Activated naive CD8-positive, alpha-beta T cell treated with anti-CD3 and anti-CD28 coated beads, Interleukin-2, amount 10 ng/mL, durations not matched to agents 7 days and 5 days (primary cell): Measurements from ENCODE around the gene CEP112. TPM values are rescaled to one million over a fixed set of nuclear protein-coding genes. Genes with fewer than 3 reads are reported as not detected.

Experiments used
- ATAC-seq: fragments of 150-1000 bp; cut with Tn5 transposase; one replicate; pipeline ENCODE4 v1.10.0; 2021; ENCODE audit warnings: low read depth, moderate library complexity
- POLR2A ChIA-PET: fragments of 350-600 bp; sonication (Branson Sonifier 250); formaldehyde crosslinking; loops from one replicate; lab custom pipeline; 2021; ENCODE audit warnings: antibody characterized with exemption; lab: Charles Lee
- DNase-seq: peaks from one replicate; pipeline ENCODE4 v3.0.0; 2021
- H3K27ac Mint-ChIP-seq: one replicate; pipeline ENCODE4 v1.8.0; 2022; ENCODE audit warnings: mild to moderate bottlenecking, mixed read lengths
- H3K27me3 Mint-ChIP-seq: one replicate; pipeline ENCODE4 v1.8.0; 2022; ENCODE audit warnings: mild to moderate bottlenecking, moderate library complexity, mixed read lengths
- H3K36me3 Mint-ChIP-seq: one replicate; pipeline ENCODE4 v1.8.0; 2021; ENCODE audit warnings: mild to moderate bottlenecking, mixed read lengths
- H3K4me1 Mint-ChIP-seq: one replicate; pipeline ENCODE4 v1.8.0; 2021; ENCODE audit warnings: mixed read lengths
- H3K4me3 Mint-ChIP-seq: one replicate; pipeline ENCODE4 v1.8.0; 2022; ENCODE audit warnings: mild to moderate bottlenecking, moderate library complexity, mixed read lengths
- H3K9me3 Mint-ChIP-seq: one replicate; pipeline ENCODE4 v1.8.0; 2021; ENCODE audit warnings: mixed read lengths
- total RNA-seq, 2 experiments: library from RNA; stranded (reverse); gene quantifications; one replicate each; pipeline ENCODE4 v1.2.3, GENCODE V29; 2021

CEP112 gene
- total RNA-seq, 2 experiments from 2014 or later, result 2.1 to 3.8 TPM

GRCh38 chr17:66190738-66191592 lies 968 bp downstream of the CEP112 start:
- ATAC-seq (no peak), DNase-seq (no peak)
- Mint-ChIP-seq H3K4me3 (peak overlapping the region; percentile 86), H3K4me1 (peaks cover 12% of the 10 kb centered on the region), H3K9me3 (no peaks in the 10 kb centered on the region), H3K27me3 (peaks cover 4% of the 10 kb centered on the region), H3K36me3 (peaks cover 2% of the 10 kb centered on the region), H3K27ac (no peak overlapping the region)
- POLR2A ChIA-PET, result no interaction called here

DNA sequence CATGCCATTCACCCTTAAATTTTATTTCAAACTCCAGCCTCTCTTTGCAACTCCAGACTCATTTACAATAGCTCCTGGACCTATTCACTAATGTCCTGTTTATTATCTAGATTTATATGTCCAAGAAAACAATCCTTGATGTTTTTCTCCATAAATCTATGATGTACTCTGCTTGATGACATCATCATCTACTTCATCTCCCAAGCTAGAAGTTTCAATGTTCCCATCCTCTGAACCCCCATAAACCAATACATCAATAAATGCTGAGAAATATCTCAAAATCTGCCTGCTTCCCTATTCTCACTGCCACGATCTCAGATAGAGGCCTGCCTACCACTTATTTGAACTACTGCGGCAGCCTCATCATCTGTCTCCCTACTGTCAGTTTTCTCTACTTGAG lies 4.2 kb downstream of the CEP112 start:
- Mint-ChIP-seq H3K36me3 (peaks cover 2% of the 10 kb centered on the region), H3K9me3 (no peaks in the 10 kb centered on the region), H3K27ac (no peak overlapping the region), H3K4me1 (peaks cover 12% of the 10 kb centered on the region), H3K4me3 (no peak overlapping the region), H3K27me3 (peaks cover 4% of the 10 kb centered on the region)
- no peak for DNase-seq
- ATAC-seq, result no peak
- POLR2A ChIA-PET, result no interaction called here

DNA sequence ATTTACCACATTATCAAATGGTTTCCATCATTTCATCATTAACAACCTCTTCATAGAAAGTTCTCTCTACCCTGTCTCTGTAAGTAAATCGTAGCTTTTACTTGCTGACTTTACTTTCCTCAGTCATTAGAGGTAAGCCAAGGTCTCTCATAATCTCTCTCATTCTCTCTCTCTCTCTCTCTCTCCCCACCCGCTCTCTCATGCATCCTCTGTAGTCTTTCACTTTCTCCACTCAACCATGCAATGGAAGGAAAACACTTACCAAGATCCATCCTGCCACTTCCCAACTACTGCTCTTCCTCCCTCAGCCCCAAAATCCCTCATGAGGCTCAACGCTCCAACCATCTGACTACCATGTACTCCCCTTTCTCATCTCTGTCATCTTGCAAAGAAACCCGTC lies 6.1 kb downstream of the CEP112 start:
- H3K27ac Mint-ChIP-seq, result no peak overlapping the region

DNA sequence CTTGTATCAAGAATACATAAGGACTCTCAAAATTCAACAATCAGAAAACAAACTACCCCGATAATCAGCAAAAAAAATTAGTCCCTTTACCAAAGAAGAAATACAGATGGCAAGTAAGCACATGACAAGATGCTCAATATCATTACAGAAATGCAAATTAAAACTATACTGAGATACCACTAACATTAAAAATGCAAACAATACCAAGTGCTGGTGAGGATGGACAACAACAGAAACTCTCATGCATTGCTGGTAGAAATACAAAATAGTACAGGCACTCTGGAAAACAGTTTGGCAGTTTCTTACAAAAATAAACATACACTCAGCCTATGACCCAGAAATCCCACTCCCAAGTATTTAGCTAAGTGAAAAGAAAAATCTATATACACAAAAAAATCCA lies 7.5 kb downstream of the CEP112 start:
- H3K36me3 Mint-ChIP-seq, result no peaks in the 10 kb centered on the region
- H3K9me3 Mint-ChIP-seq, result no peaks in the 10 kb centered on the region
- POLR2A ChIA-PET, result no interaction called here
- H3K4me3 Mint-ChIP-seq, result no peak overlapping the region
- no peaks in the 10 kb centered on the region for H3K4me1 Mint-ChIP-seq
- ATAC-seq (no peak), DNase-seq (no peak)
- no peak overlapping the region for H3K27ac Mint-ChIP-seq
- no peaks in the 10 kb centered on the region for H3K27me3 Mint-ChIP-seq

More for the DNA sequence above, 6.1 kb downstream of the CEP112 start:
- Mint-ChIP-seq H3K4me1 (peaks cover 3% of the 10 kb centered on the region), H3K9me3 (no peaks in the 10 kb centered on the region), H3K4me3 (no peak overlapping the region), H3K36me3 (no peaks in the 10 kb centered on the region), H3K27me3 (peaks cover 2% of the 10 kb centered on the region)
- no peak for DNase-seq
- no peak for ATAC-seq
- POLR2A ChIA-PET, result no interaction called here

DNA sequence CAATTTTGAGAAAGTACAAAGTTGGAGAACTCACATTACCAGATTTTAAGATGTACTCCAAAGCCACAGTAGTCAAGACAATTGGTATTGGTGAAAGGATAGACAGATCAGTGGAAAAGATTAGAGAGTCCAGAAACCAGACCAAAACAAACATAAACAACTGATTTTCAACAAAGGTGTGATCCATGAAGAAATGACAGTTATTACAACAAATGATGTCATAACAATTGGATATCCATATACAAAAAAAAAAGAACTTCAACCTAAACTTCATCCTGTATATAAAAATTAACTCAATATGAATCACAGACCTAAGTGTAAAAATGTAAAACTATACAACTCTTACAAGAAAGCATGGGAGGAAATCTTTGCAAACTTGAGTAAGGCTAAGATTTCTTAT lies 8.4 kb downstream of the CEP112 start:
- H3K27ac Mint-ChIP-seq, result no peak overlapping the region

DNA sequence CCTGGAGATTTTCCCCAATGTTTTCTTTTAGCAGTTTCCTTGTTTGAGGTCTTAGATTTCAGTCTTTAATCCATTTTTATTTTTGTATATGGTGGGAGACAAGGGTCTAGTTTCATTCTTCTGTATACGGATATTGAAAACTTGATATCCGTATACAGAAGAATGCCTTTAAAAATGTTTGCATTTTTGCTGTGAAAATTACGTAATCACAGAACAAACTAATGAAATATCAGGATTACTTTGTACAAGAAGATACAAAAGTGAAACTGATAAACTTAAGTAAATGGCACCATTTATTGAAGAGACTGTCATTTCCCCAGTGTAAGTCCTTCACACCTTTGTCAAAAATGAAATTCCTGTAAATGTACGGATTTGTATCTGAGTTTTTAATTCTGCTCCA lies 13.3 kb downstream of the CEP112 start:
- H3K9me3 Mint-ChIP-seq, result no peaks in the 10 kb centered on the region

More for the DNA sequence above, 8.4 kb downstream of the CEP112 start:
- DNase-seq (no peak), ATAC-seq (no peak)
- Mint-ChIP-seq H3K4me3 (no peak overlapping the region), H3K36me3 (no peaks in the 10 kb centered on the region), H3K9me3 (no peaks in the 10 kb centered on the region), H3K27me3 (peaks cover 5% of the 10 kb centered on the region), H3K4me1 (no peaks in the 10 kb centered on the region)
- POLR2A ChIA-PET, result no interaction called here

GRCh38 chr17:66177048-66177447 lies 14.9 kb downstream of the CEP112 start:
- ATAC-seq, result no peak
- POLR2A ChIA-PET, result no interaction called here
- DNase-seq, result no peak
- H3K9me3 Mint-ChIP-seq, result no peaks in the 10 kb centered on the region
- H3K27me3 Mint-ChIP-seq, result peaks cover 5% of the 10 kb centered on the region
- H3K27ac Mint-ChIP-seq, result no peak overlapping the region
- H3K4me3 Mint-ChIP-seq, result no peak overlapping the region
- no peaks in the 10 kb centered on the region for H3K36me3 Mint-ChIP-seq
- H3K4me1 Mint-ChIP-seq, result no peaks in the 10 kb centered on the region

More for the DNA sequence above, 13.3 kb downstream of the CEP112 start:
- no peaks in the 10 kb centered on the region for H3K4me1 Mint-ChIP-seq
- no peak overlapping the region for H3K4me3 Mint-ChIP-seq
- ATAC-seq (no peak), DNase-seq (no peak)
- H3K27me3 Mint-ChIP-seq, result peaks cover 5% of the 10 kb centered on the region
- H3K36me3 Mint-ChIP-seq, result no peaks in the 10 kb centered on the region
- POLR2A ChIA-PET, result no interaction called here
- H3K27ac Mint-ChIP-seq, result no peak overlapping the region

DNA sequence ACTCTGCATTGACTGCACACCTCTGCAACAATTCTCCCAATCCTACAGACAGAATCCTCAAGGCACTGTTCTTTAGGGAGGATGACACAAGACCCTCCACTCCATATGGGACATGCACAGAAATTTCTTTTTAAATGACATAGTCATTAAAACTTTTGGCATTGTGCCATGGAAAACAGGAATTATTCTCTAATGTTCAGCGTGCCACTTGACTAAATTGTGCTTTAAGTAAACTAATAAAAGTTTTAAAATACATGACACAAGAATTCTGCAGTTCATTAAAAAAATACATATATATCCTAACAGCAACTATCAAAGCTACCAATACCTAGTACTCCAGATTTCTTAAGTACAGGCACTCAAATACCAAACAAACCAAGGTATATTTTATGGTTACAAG lies 16.0 kb downstream of the CEP112 start:
- ATAC-seq, result no peak
- H3K4me1 Mint-ChIP-seq, result no peaks in the 10 kb centered on the region
- H3K4me3 Mint-ChIP-seq, result no peak overlapping the region

DNA sequence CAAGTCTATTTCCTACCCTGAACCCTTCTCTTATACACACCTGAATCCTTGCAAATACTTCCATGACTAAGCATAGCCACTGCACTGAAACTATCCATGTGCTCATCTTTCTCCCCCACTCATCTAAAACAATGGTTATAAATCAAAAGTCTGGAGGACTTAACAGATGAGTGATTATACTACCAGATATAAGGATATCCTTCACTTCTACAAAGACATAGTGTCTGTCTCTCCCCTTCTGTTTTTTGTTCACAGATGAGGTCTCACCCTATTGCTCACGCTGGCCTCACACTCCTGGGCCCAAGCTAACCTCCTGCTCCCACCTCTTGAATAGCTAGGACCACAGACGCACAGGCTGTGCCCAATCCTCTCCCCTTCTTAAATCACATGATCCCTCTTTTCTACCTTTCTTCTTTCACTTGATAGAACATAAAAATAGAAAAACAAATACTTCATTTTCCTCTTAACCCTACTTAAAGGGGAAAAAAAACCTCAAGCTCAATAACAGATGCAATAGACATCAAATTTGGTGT lies 19.2 kb downstream of the CEP112 start:
- H3K9me3 Mint-ChIP-seq, result no peaks in the 10 kb centered on the region
- ATAC-seq (no peak), DNase-seq (no peak)
- H3K27me3 Mint-ChIP-seq, result no peaks in the 10 kb centered on the region
- H3K27ac Mint-ChIP-seq, result no peak overlapping the region
- no peak overlapping the region for H3K4me3 Mint-ChIP-seq
- POLR2A ChIA-PET, result no interaction called here
- H3K36me3 Mint-ChIP-seq, result no peaks in the 10 kb centered on the region
- no peaks in the 10 kb centered on the region for H3K4me1 Mint-ChIP-seq

More for the DNA sequence above, 16.0 kb downstream of the CEP112 start:
- POLR2A ChIA-PET, result no interaction called here
- H3K27ac Mint-ChIP-seq, result no peak overlapping the region
- no peak for DNase-seq
- H3K36me3 Mint-ChIP-seq, result no peaks in the 10 kb centered on the region
- no peaks in the 10 kb centered on the region for H3K9me3 Mint-ChIP-seq
- peaks cover 5% of the 10 kb centered on the region for H3K27me3 Mint-ChIP-seq

DNA sequence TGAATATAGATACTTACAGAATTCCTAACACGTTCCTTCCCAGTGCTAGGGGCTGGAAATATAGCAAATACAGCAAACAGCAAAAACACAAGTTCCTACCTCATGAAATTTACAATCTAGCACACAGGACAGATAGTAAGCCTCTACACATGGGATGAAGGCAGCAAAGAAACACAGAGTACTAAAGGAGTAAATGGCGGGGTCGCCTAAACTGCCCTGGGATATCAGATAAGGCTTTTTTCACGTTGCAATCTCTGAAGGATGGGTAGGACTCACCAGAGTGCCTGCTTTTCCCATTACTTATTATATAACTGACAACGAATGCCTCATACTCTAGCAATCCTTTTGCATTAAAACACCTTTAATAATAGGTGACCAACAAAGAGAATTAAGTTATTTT lies 19.8 kb downstream of the CEP112 start:
- no peaks in the 10 kb centered on the region for H3K36me3 Mint-ChIP-seq
- POLR2A ChIA-PET, result no interaction called here
- no peak overlapping the region for H3K27ac Mint-ChIP-seq
- H3K9me3 Mint-ChIP-seq, result no peaks in the 10 kb centered on the region
- H3K4me3 Mint-ChIP-seq, result no peak overlapping the region
- H3K4me1 Mint-ChIP-seq, result no peaks in the 10 kb centered on the region
- DNase-seq (no peak), ATAC-seq (no peak)
- no peaks in the 10 kb centered on the region for H3K27me3 Mint-ChIP-seq

DNA sequence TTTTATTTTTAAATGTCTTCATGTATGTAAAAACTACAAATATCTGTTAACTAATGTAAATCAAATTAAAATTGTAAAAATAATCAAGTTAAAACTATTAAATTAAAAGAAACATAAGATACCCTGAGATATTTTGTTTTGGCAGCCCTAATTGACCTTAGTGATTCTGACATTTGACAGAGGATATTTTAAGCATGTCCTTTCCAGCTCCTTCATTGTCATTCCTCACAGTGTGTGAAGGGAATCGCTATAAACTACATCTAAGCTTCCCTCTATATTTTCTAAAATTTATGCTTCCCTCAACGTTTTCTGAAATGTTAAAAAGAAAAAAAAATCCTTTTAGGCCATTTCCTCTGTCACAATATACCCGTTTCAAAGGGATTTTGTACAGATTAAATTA lies 20.2 kb downstream of the CEP112 start:
- Mint-ChIP-seq H3K27me3 (no peaks in the 10 kb centered on the region), H3K27ac (no peak overlapping the region), H3K36me3 (no peaks in the 10 kb centered on the region), H3K9me3 (no peaks in the 10 kb centered on the region), H3K4me3 (no peak overlapping the region), H3K4me1 (no peaks in the 10 kb centered on the region)
- DNase-seq, result no peak
- ATAC-seq, result no peak
- POLR2A ChIA-PET, result no interaction called here

- no peaks in the 10 kb centered on the region for H3K27me3 Mint-ChIP-seq
- POLR2A ChIA-PET, result no interaction called here
Measured at GRCh38 chr17:66171172-66171571, 20.8 kb downstream of the CEP112 start.

GRCh38 chr17:66169839-66170238 lies 22.1 kb downstream of the CEP112 start:
- DNase-seq (no peak), ATAC-seq (no peak)
- POLR2A ChIA-PET, result no interaction called here
- Mint-ChIP-seq H3K27ac (no peak overlapping the region), H3K4me1 (peaks cover 2% of the 10 kb centered on the region), H3K4me3 (no peak overlapping the region), H3K36me3 (no peaks in the 10 kb centered on the region), H3K27me3 (no peaks in the 10 kb centered on the region), H3K9me3 (no peaks in the 10 kb centered on the region)

More at GRCh38 chr17:66171172-66171571, 20.8 kb downstream of the CEP112 start:
- Mint-ChIP-seq H3K27ac (no peak overlapping the region), H3K4me1 (no peaks in the 10 kb centered on the region), H3K36me3 (no peaks in the 10 kb centered on the region), H3K4me3 (no peak overlapping the region), H3K9me3 (no peaks in the 10 kb centered on the region)
- DNase-seq (no peak), ATAC-seq (no peak)

DNA sequence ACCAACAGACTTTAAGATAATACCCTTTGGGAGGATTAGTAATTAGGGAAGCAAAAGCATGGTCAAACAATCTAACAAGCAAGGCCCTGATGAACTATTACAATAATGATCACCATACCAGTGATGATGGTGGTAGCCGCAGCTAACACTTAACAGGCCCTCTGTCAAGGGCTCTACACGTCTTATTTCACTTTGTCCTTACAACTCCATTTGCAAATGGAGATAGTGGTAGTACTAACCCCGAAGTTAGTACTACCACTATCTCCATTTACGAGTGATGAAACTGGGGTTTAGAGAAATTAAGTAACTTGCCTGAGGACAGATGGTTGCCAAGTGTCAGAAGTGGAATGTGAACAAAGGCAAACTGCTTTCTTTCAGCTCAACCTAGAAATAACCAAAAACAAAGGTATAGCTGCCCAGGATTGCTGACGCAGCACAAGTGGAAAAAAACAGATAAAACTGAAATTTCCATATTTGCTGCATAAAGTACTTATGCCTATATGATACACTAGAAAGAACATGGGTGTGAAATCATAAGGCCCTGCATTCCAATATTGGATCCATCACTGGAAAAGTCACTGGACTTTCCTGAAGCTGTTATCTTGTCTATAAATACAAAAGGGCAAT lies 24.6 kb downstream of the CEP112 start:
- DNase-seq (no peak), ATAC-seq (no peak)
- Mint-ChIP-seq H3K27me3 (peaks cover 2% of the 10 kb centered on the region), H3K4me1 (peaks cover 2% of the 10 kb centered on the region), H3K4me3 (no peak overlapping the region), H3K36me3 (no peaks in the 10 kb centered on the region), H3K27ac (no peak overlapping the region), H3K9me3 (no peaks in the 10 kb centered on the region)
- POLR2A ChIA-PET, result no interaction called here
